NCI-H345 (cell line): ENCODE results near the gene MDH1B.
A peak's percentile ranks its signal among the peaks of the same experiment; 100 is the strongest.
"Not testable (repeated sequence)": the region's sequence is repeated elsewhere in the genome, so short reads cannot be mapped to it uniquely, and the experiment has no call there.

Source experiments
- DNase-seq: peaks from one replicate; lab custom pipeline; 2025; lab: John Stamatoyannopoulos, UW

Gene MDH1B

DNA sequence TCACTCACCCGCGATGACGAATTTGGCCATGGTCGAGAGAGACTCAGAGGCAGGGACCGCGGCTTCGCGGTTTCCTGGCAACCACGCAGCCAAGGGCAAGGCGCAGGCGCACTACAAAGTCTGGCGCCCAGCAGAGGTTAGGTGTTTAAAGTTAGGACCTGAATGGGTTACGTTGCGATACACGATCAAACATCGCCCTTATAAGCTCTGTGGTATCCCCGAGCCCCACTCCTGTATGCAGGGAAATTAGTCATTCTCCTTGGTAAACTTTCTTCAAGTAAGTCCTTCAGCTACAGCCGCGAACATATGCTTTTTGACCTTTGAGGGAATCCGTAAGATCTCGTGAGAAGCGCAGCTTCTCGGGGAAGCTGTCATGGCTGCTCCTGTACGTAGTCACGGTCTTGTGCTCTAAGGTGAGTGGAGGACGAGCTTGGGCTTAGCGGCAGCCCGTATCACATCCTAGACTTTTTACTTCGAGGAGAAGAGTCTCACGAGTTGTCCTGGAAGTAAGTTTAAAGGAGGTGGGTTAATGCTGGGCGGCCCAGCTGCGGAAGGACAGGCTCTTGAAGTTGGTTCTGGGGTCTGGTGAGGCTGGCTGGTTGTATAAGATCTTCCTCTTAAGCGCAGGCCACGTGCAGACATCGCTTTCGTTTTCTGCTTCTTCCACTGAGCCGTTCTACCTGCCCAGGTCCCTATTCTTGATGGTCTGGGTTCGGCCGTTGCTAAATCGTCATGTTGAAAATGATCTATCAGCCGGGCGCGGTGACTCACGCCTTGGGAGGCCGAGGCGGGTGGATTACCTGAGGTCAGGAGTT lies at the start of gene MDH1B, which contains the start of gene FASTKD2:
MDH1B (minus strand) TSS at position 87 of the 815 bp plus-strand sequence; CDS start at position 30, 57 bp downstream.
FASTKD2 (plus strand) TSS at position 365 of the 815 bp plus-strand sequence. CDS start 1,088 bp downstream, outside the sequence.
- DNase-seq = peak; percentile 85

DNA sequence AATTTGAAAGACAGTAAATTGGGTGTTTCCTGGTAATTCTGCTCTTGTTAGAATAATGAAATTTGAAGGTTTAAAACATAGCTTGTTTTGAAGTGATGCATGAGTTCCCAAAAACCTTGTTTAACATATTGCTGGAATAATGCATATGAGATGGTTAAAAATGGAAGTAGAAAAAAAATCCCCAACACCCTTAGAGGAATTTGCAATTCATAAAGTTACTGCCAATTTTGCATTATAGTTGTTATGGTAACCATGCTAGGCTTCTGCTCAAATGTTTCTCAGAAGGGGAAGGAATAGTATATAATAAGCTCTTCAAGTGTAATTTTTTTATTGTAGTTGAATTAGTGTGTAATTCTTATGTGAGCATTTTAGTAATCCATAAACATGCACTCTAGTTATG lies 49.4 kb upstream of the MDH1B start:
- DNase-seq = no peak

DNA sequence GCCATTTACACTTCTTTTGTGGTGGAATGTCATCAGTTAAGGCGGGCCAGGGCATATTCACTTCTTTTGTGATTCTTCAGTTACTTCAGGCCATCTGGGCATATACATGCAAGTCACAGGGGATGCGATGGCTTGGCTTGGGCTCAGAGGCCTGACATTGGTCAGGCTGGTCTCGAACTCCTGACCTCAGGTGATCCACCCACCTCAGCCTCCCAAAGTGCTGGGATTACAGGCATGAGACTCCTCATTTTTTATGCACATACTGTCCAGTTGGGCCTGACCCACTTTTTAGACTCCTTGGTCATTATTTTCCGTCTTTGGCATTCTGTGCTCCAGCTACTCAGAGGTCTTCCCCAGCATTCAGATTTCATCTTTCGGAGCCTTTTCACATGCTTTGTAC lies 47.3 kb upstream of the MDH1B start:
- not testable (repeated sequence) for DNase-seq

DNA sequence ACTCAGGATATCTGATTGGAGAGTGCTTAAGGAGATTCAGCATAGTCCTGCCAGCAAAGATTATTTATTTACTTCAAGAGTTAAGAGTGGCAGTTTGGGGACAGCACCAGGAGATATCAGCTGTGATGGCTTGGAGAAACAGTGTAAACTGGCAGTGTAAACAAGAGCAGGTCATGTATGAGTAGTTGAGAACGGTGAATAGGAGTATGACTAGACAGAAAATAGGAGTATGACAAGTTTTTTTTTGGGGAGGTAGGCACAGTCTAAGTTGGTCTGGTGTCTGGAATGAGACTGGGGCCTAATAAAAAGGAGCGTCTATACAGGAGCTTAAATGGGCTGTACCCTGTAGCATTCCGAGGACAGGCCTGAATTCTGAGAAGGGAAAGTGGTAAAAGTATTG lies 42.5 kb upstream of the MDH1B start:
- not testable (repeated sequence) for DNase-seq

DNA sequence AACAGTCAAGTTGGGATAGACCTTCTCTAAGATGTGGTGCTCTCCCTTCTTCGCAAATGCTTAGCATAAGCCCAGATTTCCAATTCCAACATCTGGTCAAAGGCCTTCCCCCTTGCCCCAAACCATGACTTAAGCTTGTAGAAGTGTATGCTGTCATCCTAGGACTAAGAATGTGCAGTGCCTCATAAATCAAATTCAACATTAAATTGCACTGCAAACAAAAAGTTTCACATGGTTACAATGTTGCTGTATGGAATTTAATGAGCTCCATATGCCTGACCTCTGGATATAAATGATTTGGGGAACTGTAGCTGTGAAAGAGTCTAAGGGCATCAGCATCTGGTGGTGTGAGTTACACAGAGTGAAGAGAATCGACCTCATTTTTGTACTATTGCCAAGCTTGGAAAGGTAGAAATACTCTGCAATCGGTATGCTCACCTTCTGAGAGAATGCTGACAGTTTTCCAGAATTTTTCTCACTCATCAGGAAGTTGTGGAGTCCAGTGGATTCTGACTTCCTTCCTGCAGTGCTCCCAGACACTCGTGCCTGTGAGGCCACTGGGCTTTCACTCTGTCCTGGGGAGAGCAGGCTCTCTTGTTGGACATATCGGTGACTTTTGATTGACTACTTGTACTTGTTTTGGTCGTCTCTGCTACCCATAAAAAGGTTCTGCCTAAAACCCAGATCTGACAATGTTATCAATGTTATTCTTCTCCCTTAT lies 40.9 kb upstream of the MDH1B start:
- DNase-seq = no peak

DNA sequence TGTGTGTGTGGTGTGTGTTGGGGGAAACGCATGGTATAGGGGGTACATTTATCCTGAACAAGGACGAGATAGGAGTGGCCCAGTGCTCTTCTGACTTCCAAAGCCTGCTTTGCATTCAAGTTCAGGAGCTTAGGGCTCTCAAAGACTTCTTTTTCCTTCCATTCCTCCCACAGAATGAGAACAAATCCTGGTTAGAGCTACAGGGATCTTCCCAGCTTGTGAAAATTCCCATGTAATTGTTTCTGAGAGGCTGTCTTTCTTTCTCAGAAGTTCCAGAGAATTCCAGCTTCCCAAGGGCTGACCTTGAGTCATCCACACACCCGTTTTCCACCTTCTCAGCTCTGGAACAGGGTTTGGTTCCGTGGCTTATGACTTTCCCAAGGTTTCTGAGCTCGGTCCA lies 39.2 kb upstream of the MDH1B start:
- DNase-seq = no peak

DNA sequence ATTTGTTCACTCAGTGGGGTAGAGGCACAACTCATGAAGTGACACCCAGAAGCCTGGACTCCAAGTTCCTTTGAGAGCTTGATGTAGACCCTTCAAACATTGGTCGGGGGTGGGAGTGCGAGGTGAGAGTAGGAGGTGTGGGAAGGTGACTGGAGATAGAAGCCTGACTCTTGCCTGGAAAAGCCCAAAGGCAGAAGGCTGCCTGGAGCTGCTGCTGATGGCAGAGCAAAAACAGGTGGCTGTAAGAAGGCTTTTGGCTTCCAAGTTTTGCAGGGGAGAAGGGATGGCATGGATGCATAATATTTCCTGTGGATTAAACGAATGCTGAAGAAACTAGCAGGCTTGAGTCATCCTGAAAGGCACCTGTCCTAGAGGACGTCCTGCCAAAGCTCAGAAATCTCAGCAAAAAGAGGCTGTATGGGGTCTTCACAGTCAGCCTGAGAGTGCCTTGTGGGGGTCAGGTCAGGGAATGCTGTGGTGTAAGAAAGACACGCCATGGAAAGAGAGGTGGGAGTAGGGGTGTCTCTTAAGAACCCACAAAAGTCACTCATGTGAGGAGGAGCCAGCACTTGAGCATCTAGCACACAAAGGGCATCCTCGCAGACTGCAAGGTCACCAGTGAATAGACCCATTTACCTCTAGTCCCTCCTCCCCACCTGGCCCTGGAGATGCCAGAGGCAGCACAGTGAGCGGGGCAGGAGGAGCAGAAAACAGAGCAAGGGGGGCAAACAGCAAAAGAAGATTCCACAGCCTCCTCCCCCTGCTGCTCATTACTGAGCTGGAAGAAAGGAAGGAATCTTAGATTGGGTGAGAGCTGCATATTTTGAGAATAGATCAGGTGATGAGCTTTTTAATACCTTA lies 37.8 kb upstream of the MDH1B start:
- no peak for DNase-seq

DNA sequence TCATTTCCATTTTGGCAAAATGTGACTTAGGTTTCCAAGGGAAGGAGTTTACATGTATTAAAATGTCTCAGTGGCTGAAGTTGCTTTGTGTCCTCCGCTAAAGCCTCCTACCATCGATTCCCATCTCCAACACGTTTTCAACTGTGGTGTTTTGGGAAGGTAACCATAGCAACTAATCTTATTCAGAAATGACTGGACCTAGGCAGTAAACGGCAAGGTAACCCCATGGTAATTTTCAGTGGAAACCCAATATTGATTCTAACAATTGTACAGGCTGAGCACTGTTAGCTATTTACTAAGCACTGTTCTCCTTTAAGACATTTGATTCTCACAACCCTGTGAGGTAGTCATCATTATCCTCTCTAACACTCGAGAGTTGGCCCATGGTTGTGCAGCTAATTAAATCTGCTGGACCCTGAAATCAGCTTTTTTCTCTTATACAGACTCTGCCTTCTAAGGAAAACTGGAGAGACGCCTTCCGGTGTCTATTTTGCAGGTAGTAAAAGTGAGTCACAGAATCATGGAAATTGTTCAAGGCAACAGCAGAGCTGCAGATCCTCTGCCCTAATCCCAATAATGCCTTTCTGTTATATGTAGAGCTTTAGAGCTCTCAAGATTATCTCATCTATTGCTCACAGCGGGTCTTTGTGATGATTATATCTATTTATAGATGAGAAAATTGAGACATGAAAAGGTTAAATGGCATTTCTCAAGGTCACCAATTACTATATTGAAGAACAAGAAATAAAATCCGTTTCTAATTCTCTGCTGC lies 36.5 kb upstream of the MDH1B start:
- DNase-seq = no peak

DNA sequence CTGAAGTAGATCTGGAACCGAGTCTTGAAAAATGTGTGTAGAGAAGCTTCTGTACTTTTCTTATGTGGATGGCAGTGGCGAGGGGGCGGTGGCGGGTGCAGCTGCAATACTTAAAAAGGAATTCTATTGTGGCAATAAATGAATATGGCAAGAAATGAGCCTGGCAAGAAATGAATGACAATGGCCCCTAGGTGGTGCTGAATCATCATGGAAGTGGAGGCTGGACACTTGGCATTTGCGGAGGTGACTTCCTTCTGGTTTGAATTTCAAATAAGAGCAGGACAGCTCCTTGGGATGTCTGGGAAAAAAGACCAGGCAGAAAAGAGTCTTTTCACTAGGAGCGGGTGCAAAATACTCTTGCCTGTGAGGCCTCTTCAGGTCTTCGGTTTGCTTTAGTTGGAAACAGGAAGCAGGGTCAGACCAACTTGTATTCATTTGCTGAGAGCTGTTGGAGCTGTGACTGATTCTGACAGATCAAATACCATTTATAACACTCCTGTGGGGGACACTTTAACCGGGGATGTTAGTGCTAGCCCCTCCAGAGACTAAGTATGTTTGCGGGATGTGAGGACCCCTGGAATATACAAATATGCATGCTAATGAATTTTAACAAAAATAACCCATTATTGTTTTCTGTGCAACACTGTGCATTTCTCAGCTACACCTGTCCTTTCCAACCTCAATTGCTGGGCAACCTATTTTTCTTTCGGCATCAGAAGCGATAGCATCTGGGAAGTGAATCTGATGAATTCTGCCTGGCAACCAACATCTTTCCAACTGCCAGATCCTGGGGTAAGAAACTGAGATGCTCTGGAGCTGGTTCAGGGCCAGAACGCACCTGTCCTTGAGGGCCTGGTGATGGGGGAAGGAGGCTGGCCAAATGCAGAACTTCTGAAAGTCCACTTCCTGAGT lies 35.6 kb upstream of the MDH1B start:
- peak; percentile 47 for DNase-seq

DNA sequence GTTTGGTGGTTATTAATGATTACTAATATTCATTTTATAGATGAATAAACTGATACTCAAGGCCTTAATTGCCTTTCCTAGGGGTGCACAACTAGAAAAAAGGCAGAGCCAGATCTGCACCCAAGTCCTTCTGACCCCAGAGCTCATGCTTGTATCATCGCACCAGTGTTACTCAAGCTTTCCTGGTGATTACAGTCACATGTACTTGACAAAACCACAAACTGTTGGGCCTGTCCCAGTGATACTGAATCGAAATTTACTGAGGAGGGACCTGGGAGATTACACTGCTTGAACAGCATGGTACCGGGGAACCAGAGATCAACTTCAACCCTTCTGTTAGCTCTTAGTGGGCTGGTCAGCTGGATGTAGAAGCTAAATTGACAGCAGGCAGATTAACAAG lies 34.0 kb upstream of the MDH1B start:
- DNase-seq = no peak

DNA sequence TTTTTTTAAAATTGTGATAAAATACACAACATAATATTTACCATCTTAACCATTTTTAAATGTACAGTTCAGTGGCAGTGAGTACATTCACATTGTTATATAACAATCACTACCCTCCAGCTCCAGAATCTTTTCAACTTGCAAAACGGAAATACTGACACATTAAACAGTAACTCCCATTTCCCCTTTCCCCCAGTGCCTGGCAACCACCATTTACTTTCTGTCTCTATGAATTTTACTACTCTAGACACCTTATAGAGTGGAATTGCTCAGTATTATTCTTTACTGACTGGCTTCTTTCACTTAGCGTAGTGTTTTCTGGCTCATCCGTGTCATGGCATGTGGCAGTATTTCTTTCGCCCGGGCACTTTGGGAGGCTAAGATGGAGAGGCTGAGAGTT lies 32.9 kb upstream of the MDH1B start:
- no peak for DNase-seq

DNA sequence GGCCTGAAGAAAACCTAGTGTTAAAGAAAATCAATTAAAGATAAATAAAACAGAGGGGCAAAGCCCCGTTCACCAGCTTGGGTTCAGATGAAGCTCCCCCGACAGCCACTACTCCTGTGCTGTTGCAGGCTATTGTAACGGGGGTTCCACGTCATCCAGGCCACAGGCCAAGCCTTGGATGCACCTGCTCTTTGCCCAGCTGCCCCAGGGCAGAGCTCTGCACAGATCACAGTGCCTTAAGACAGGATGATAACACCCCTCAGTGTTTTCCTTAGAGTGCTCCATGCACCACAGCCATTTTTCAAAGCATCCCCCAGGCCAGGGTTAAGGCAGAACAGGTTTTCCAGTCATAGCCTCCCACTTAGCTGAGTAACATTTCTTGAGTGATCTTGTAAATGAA lies 32.2 kb upstream of the MDH1B start:
- DNase-seq = no peak

DNA sequence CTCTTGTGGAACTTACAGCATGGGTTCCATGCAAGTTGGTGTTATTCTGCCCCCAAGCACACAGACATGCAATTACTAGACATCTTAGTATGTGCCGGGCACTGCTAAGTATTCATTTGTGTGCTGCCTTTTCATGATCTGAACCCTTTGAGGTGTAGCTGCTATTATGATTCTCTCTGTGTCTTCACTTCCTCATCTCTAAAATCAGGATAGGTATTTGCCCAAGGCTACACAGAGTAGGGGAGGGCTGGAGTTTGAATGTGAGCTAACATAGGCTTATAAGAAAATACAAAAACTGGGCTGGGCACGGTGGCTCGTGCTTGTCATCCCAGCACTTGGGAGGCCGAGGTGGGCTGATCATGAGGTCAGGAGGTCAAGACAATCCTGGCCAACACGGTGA lies 27.5 kb upstream of the MDH1B start:
- DNase-seq = no peak

DNA sequence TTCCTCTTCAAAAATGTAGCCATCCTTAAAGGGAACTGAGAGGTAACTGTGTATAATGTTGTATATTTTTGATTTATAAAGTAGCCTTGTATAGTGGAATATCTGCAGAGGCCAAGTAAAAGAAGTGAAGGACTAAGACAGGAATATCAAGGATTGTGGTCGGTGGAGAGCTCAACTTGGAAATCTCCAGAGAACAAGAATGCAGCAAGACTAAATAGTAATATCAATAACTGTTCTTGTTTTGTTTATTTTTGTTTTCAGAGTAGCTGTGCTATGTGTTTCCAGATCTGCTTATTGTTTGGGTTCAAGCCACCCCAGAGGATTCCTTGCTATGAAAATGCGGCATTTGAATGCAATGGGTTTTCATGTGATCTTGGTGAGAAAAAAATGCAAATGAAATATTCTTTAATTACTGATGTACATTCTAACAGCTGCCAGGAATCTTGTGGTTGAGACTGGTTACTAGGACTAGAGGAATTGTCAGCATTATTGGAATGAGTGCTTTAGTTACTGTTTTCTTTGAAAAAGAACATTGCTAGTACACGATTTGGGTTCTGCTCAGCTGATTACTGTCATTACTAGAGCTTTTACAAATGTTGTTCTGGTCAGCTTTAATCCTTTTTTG lies 25.3 kb upstream of the MDH1B start:
- DNase-seq = no peak

DNA sequence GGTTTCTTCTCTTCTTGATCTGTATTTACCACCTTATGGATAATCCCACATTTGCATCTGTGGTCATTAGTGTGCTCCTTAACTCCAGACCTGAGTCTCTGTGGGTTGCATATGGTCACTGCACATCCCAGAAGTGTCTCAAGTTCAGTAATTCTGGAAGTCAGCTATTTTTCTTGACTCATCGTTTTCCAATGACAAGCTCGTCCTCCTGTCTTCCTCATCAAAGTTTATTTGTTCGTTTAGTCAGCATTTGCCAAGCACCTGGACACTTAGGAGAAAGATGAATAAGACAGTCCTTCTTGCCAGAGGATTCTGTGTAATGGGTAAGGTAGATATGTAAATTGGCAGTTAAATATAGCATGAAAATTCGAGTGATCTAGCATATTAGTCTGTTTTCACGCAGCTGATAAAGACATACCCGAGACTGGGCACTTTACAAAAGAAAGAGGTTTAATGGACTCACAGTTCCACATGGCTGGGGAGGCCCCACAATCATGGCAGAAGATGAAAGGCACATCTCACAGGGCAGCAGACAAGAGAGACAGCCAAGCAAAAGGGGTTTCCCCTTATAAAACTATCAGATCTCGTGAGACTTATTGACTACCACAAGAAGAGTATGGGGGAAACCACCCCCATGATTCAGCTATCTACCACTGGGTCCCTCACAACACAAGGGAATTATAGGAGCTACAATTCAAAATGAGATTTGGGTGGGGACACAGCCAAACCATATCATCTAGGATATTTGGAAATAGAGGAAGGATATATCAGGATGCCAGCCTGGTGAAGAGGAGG lies 19.6 kb upstream of the MDH1B start:
- DNase-seq = no peak

DNA sequence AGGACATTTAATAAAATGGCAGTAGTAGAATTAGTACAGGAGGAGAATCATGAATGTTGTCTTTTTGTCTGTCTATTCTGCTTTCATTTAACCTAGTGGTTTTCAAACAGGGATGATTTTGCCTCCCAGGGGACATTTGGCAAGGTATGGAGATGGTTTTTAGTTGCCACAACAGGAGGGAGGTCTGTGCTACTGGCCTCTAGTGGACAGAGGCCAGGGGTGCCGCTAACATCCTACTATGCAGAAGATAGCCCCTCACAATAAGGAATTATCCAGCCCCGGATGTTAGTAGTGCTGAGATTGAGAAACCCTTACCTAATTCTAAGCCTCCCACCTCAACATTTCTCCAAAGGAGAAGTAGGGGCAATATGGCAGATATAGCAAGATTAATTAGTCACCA lies 18.6 kb upstream of the MDH1B start:
- no peak for DNase-seq

DNA sequence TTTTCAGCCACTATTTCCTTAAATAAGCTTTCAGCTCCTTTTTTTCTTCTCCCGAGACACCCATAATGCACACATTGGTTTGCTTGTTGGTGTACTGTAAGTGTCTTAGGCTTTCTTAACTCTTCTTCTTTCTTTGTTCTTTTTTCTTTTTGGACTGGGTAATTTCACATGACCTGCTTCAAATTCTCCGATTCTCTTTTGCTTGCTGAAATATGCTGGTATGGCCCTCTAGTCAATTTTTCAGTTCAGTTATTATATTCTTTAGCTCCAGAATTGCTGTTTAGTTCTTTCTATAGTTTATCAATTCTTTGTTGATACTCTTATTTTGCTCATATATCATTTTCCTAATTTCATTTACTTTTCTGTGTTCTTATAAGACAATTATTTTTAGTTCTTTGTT lies 15.5 kb upstream of the MDH1B start:
- DNase-seq = no peak

DNA sequence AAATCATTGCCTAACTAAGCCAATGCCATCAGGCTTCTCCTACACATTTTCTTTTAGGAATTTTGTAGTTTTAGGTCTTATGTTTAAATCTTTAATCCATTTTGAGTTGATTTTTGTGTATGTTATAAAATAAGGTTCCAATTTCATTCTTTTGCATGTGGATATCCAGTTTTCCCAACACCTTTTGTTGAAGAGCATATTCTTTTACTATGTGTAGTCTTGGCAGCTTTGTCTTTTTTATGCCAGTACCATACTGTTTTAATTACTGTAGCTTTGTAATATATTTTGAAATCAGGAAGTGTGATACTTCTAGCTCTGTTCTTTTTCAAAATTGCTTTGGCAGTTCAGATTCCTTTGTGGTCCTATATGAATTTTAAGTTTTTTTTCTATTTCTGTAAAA lies 11.3 kb upstream of the MDH1B start:
- DNase-seq = no peak

DNA sequence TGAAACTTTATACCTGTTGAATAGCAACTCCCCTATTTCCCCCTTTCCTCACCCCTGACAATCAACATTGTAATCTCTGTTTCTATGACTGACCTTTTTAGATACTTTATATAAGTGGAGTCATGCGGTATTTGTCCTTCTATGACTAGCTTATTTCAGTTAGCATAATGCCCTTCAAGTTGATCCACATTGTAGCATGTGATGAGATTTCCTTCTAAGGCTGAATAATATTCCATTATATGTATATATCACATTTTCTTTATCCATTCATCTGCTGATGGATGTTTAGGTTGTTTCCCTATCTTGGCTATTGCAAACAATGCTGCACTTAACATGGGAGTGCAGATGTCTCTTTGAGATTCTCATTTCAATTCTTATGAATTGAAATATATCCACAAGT lies 9.7 kb upstream of the MDH1B start:
- DNase-seq = no peak
